ENCODE data around the gene CAMKMT.

The CAMKMT gene

GRCh38 chr2:44807201-44808025, 445.7 kb downstream of the CAMKMT start:
- DNase-seq = no peak

- DNase-seq = no peak
Observed at GRCh38 chr2:44810892-44811530, 449.3 kb downstream of the CAMKMT start.

GRCh38 chr2:44813165-44813564, 451.4 kb downstream of the CAMKMT start:
- no peak for DNase-seq

GRCh38 chr2:44813658-44814057, 451.9 kb downstream of the CAMKMT start:
- no peak for DNase-seq

- DNase-seq = no peak
Observed at GRCh38 chr2:44817256-44817655, 455.5 kb downstream of the CAMKMT start.

GRCh38 chr2:44817673-44818335, 456.1 kb downstream of the CAMKMT start:
- no peak for DNase-seq

GRCh38 chr2:44819061-44819460, 457.3 kb downstream of the CAMKMT start:
- DNase-seq = no peak

- no peak for DNase-seq
Observed at GRCh38 chr2:44821500-44821899, 459.8 kb downstream of the CAMKMT start.

GRCh38 chr2:44822174-44822573, 460.4 kb downstream of the CAMKMT start:
- no peak for DNase-seq
